Colon (tissue), 2 donors: Measurements from ENCODE around the gene MGAT5.

Source experiments
- FAIRE-seq: peaks from 2 replicates; lab custom pipeline; 2012; peaks lifted over from hg19 to GRCh38; lab: Jason Lieb, UNC
- donor health status: control.
- donor health status: control.

The MGAT5 gene

GRCh38 chr2:134253804-134254203 lies at the start of gene MGAT5:
Gene MGAT5, plus strand, starts transcription at chr2:134254072. Its CDS starts 332 bp downstream, at chr2:134254404.
- no peak for FAIRE-seq

- FAIRE-seq = no peak
These were observed 48.8 kb upstream of the MGAT5 start for GRCh38 chr2:134205087-134205486.

- no peak for FAIRE-seq
These were observed 47.8 kb upstream of the MGAT5 start for GRCh38 chr2:134206031-134206430.

GRCh38 chr2:134206573-134206972 lies 47.3 kb upstream of the MGAT5 start:
- FAIRE-seq = no peak

GRCh38 chr2:134207589-134208209 lies 46.2 kb upstream of the MGAT5 start:
- FAIRE-seq = no peak

- FAIRE-seq = no peak
These were observed 45.0 kb upstream of the MGAT5 start for GRCh38 chr2:134208825-134209224.

- no peak for FAIRE-seq
These were observed 41.1 kb upstream of the MGAT5 start for GRCh38 chr2:134212746-134213145.

GRCh38 chr2:134216152-134216829 lies 37.6 kb upstream of the MGAT5 start:
- FAIRE-seq = no peak

- no peak for FAIRE-seq
These were observed 36.5 kb upstream of the MGAT5 start for GRCh38 chr2:134217351-134217750.

GRCh38 chr2:134217924-134218323 lies 35.9 kb upstream of the MGAT5 start:
- FAIRE-seq = no peak

GRCh38 chr2:134218414-134218813 lies 35.5 kb upstream of the MGAT5 start:
- no peak for FAIRE-seq

- no peak for FAIRE-seq
These were observed 34.8 kb upstream of the MGAT5 start for GRCh38 chr2:134218930-134219658.

- FAIRE-seq = no peak
These were observed 33.4 kb upstream of the MGAT5 start for GRCh38 chr2:134220344-134220974.

GRCh38 chr2:134224005-134224404 lies 29.9 kb upstream of the MGAT5 start:
- FAIRE-seq = no peak

- no peak for FAIRE-seq
These were observed 28.7 kb upstream of the MGAT5 start for GRCh38 chr2:134225173-134225572.

- no peak for FAIRE-seq
These were observed 28.0 kb upstream of the MGAT5 start for GRCh38 chr2:134225841-134226240.

- FAIRE-seq = no peak
These were observed 27.3 kb upstream of the MGAT5 start for GRCh38 chr2:134226601-134227000.

- FAIRE-seq = no peak
These were observed 26.2 kb upstream of the MGAT5 start for GRCh38 chr2:134227666-134228065.

- no peak for FAIRE-seq
These were observed 25.4 kb upstream of the MGAT5 start for GRCh38 chr2:134228493-134228903.

- FAIRE-seq = no peak
These were observed 24.3 kb upstream of the MGAT5 start for GRCh38 chr2:134229540-134229939.

- FAIRE-seq = no peak
These were observed 23.0 kb upstream of the MGAT5 start for GRCh38 chr2:134230885-134231284.

- no peak for FAIRE-seq
These were observed 22.4 kb upstream of the MGAT5 start for GRCh38 chr2:134231301-134231964.
